Keratinocyte (primary cell): ENCODE data around the gene CDHR3. TPM values are rescaled to one million over a fixed set of nuclear protein-coding genes. Genes with fewer than 3 reads are reported as not detected.

Experiments used
- DNase-seq: peaks from one replicate; pipeline ENCODE4 v3.0.0-alpha.2; 2011; ENCODE audit warnings: low read depth, missing footprints, low spot score
- FAIRE-seq: peaks from 2 replicates; lab custom pipeline; 2011; peaks lifted over from hg19 to GRCh38; lab: Jason Lieb, UNC
- H2AFZ ChIP-seq: 2 replicates; pipeline ENCODE4 v1.6.0; 2012; ENCODE audit warnings: low read length, control low read depth, inconsistent platforms; ENCODE audit not compliant: control insufficient read depth
- H3K27ac ChIP-seq: 2 replicates; pipeline ENCODE4 v1.5.1; 2011; ENCODE audit warnings: low read length; ENCODE audit not compliant: control insufficient read depth, insufficient read depth
- H3K27me3 ChIP-seq: 3 replicates; pipeline ENCODE4 v1.6.0; 2011; ENCODE audit warnings: low read length; ENCODE audit not compliant: control insufficient read depth, insufficient read depth; ENCODE audit errors: extremely low read depth
- H3K36me3 ChIP-seq, 2 experiments: 2 replicates in 1 of 2; 3 replicates in 1 of 2; pipeline ENCODE4 v1.5.1; 2011; ENCODE audit warnings: low read length in 2 of 2, mild to moderate bottlenecking in 1 of 2; ENCODE audit not compliant: control insufficient read depth in 2 of 2, insufficient read depth in 2 of 2; ENCODE audit errors: extremely low read depth in 1 of 2
- H3K4me1 ChIP-seq: 3 replicates; pipeline ENCODE4 v1.5.1; 2011; ENCODE audit warnings: low read length; ENCODE audit not compliant: control insufficient read depth, insufficient read depth; ENCODE audit errors: extremely low read depth
- H3K4me2 ChIP-seq: 3 replicates; pipeline ENCODE4 v1.6.0; 2011; ENCODE audit warnings: low read depth, low read length; ENCODE audit not compliant: control insufficient read depth, insufficient read depth; ENCODE audit errors: extremely low read depth
- H3K4me3 ChIP-seq, 3 experiments: fragments of 200-600 bp in 1 of 3; sonication (generic) in 1 of 3; 2 replicates in 2 of 3; 3 replicates in 1 of 3; pipeline ENCODE4 v1.5.1; 2011 to 2016; ENCODE audit warnings: low read length in 3 of 3, mild to moderate bottlenecking in 3 of 3, control low read depth in 2 of 3, inconsistent platforms in 1 of 3, low read depth in 1 of 3, mixed read lengths in 1 of 3, mixed run types in 1 of 3, moderate library complexity in 1 of 3; ENCODE audit not compliant: control insufficient read depth in 2 of 3, insufficient read depth in 2 of 3; ENCODE audit errors: extremely low read depth in 1 of 3
- H3K79me2 ChIP-seq: 2 replicates; pipeline ENCODE4 v1.6.0; 2012; ENCODE audit warnings: low read length; ENCODE audit not compliant: control insufficient read depth, insufficient read depth
- H3K9ac ChIP-seq: 3 replicates; pipeline ENCODE4 v1.6.0; 2011; ENCODE audit warnings: low read length; ENCODE audit not compliant: control insufficient read depth, insufficient read depth; ENCODE audit errors: extremely low read depth
- H3K9me1 ChIP-seq: 3 replicates; pipeline ENCODE4 v1.6.0; 2011; ENCODE audit warnings: low read length; ENCODE audit not compliant: control insufficient read depth, insufficient read depth; ENCODE audit errors: extremely low read depth
- H3K9me3 ChIP-seq: 2 replicates; pipeline ENCODE4 v1.5.1; 2012; ENCODE audit warnings: low read depth, low read length; ENCODE audit not compliant: control insufficient read depth
- H4K20me1 ChIP-seq: 3 replicates; pipeline ENCODE4 v1.6.0; 2011; ENCODE audit warnings: low read length; ENCODE audit not compliant: control insufficient read depth, insufficient read depth; ENCODE audit errors: extremely low read depth
- CTCF ChIP-seq, 3 experiments: IDR thresholded peaks in 1 of 3; conservative IDR thresholded peaks in 1 of 3; optimal IDR thresholded peaks in 1 of 3; 2 replicates in 2 of 3; 3 replicates in 1 of 3; pipeline versions ENCODE3 to v1.5.1; 2011; ENCODE audit warnings: low read length in 3 of 3, mild to moderate bottlenecking in 3 of 3, moderate library complexity in 2 of 3, control low read depth in 1 of 3, inconsistent platforms in 1 of 3; ENCODE audit not compliant: insufficient read depth in 2 of 3; ENCODE audit errors: extremely low read depth in 1 of 3
- EZH2 ChIP-seq: IDR thresholded peaks from one replicate; pipeline ENCODE4 v1.6.1; 2012; ENCODE audit warnings: inconsistent platforms, mild to moderate bottlenecking, low read length, moderate library complexity
- dilution Hi-C: fragments of 300-500 bp; cut with MboI; formaldehyde crosslinking; loops from one replicate; pipeline ENCODE4 v1.7.0; 2020; ENCODE audit warnings: low sequenced_read_pairs; ENCODE audit not compliant: extremely low pct_ligation_motif_present
- polyA plus RNA-seq, 5 experiments: library from polyadenylated mRNA; depleted of rRNA in 3 of 5; stranded (reverse) in 3 of 5; stranded (forward) in 1 of 5; unstranded in 1 of 5; fragments of >200 nt; gene quantifications; 1 replicate in 1 of 5; 2 replicates in 3 of 5; 3 replicates in 1 of 5; pipeline versions ENCODE4 v1.2.1 to v1.2.3, GENCODE V29; 2011 to 2012; ENCODE audit warnings: missing spikeins in 2 of 5, low read depth in 1 of 5, low replicate concordance in 1 of 5

CDHR3 gene
- polyA plus RNA-seq, 1 donor (not counting 4 experiments of a cell fraction or from before 2014, with no cell fraction given), result 1.2 TPM

GRCh38 chr7:105937411-105937810 lies 25.7 kb upstream of the CDHR3 start:
- Histone ChIP-seq H3K4me3 (no peak overlapping the region), H3K9me3 (no peaks in the 10 kb centered on the region), H3K4me2 (no peak overlapping the region), H4K20me1 (no peaks in the 10 kb centered on the region), H3K9ac (no peak overlapping the region), H3K36me3 (no peaks in the 10 kb centered on the region), H2AFZ (no peak overlapping the region), H3K27ac (no peak overlapping the region), H3K4me1 (no peaks in the 10 kb centered on the region), H3K27me3 (no peaks in the 10 kb centered on the region), H3K9me1 (no peaks in the 10 kb centered on the region), H3K79me2 (no peaks in the 10 kb centered on the region)
- no peak for TF ChIP-seq CTCF (optimal IDR thresholded peaks at IDR 0.05 in 1 of 3, IDR thresholded peaks at IDR 0.05 in 1 of 3, conservative IDR thresholded peaks at IDR 0.05 in 1 of 3; ENCODE audit: extremely low read depth in 1 of 3, insufficient read depth in 2 of 3, low read length in 3 of 3)
- TF ChIP-seq EZH2, result no peak
- dilution Hi-C loops, result no loop called here
- FAIRE-seq (no peak), DNase-seq (no peak)

GRCh38 chr7:105940109-105940508 lies 23.0 kb upstream of the CDHR3 start:
- no peak overlapping the region for H3K9ac ChIP-seq
- no peaks in the 10 kb centered on the region for H3K4me1 ChIP-seq
- no peak for TF ChIP-seq EZH2
- no peak for TF ChIP-seq CTCF (optimal IDR thresholded peaks at IDR 0.05 in 1 of 3, IDR thresholded peaks at IDR 0.05 in 1 of 3, conservative IDR thresholded peaks at IDR 0.05 in 1 of 3; ENCODE audit: extremely low read depth in 1 of 3, insufficient read depth in 2 of 3, low read length in 3 of 3)
- H2AFZ ChIP-seq, result no peak overlapping the region
- no peaks in the 10 kb centered on the region for H3K27me3 ChIP-seq
- H4K20me1 ChIP-seq, result no peaks in the 10 kb centered on the region
- no peaks in the 10 kb centered on the region for H3K36me3 ChIP-seq
- H3K9me1 ChIP-seq, result no peaks in the 10 kb centered on the region
- dilution Hi-C loops, result no loop called here
- no peaks in the 10 kb centered on the region for H3K79me2 ChIP-seq
- no peak for DNase-seq
- no peak overlapping the region for H3K4me2 ChIP-seq
- no peak overlapping the region for H3K4me3 ChIP-seq
- no peaks in the 10 kb centered on the region for H3K9me3 ChIP-seq
- no peak overlapping the region for H3K27ac ChIP-seq
- no peak for FAIRE-seq
